HG03025 (cell line): ENCODE measurements around the gene GNG3.
"Not testable (repeated sequence)": the region's sequence is repeated elsewhere in the genome, so short reads cannot be mapped to it uniquely, and the experiment has no call there.

Experiments
- ATAC-seq: cut with Tn5 transposase; IDR thresholded peaks from one replicate; pipeline ENCODE4 v1.9.1; 2021; ENCODE audit warnings: mild to moderate bottlenecking, moderate library complexity; ENCODE audit not compliant: unreplicated experiment, low FRiP score

The GNG3 gene

GRCh38 chr11:62707277-62707861, at the start of gene GNG3, which contains the start of gene BSCL2:
TSS of gene GNG3 (plus strand) at chr11:62707676. CDS start at chr11:62708296, 620 bp downstream.
TSS of gene BSCL2 (minus strand) at chr11:62707424. CDS start at chr11:62707195, 229 bp downstream.
- ATAC-seq, result no peak

GRCh38 chr11:62664405-62665074, 42.9 kb upstream of the GNG3 start:
- peak; percentile 29 for ATAC-seq

GRCh38 chr11:62665075-62665598, 42.3 kb upstream of the GNG3 start, which contains the start of the genes C11orf98 and CSKMT:
TSS of gene C11orf98 (minus strand) at chr11:62665210. CDS start at chr11:62665169, 41 bp downstream.
TSS of gene CSKMT (plus strand) at chr11:62665312. CDS start at chr11:62665880, 568 bp downstream.
- peak; percentile 65 for ATAC-seq

GRCh38 chr11:62665599-62666258, 41.7 kb upstream of the GNG3 start:
- no peak for ATAC-seq

GRCh38 chr11:62666259-62666926, 41.1 kb upstream of the GNG3 start:
- ATAC-seq, result no peak

GRCh38 chr11:62667460-62667859, 40.0 kb upstream of the GNG3 start:
- ATAC-seq, result no peak

- no peak for ATAC-seq
Measured at GRCh38 chr11:62669420-62670161, 37.9 kb upstream of the GNG3 start.

- ATAC-seq, result peak; percentile 3
Measured at GRCh38 chr11:62671236-62671607, 36.3 kb upstream of the GNG3 start.

GRCh38 chr11:62671608-62672389, 35.7 kb upstream of the GNG3 start, which contains the start of the genes LBHD1 and UQCC3:
TSS of gene LBHD1 (minus strand) at chr11:62672267. CDS start at chr11:62670031, 2,236 bp downstream.
TSS of gene UQCC3 (plus strand) at chr11:62671673. CDS start at chr11:62671746, 73 bp downstream.
- peak; percentile 42 for ATAC-seq

GRCh38 chr11:62673196-62673525, 34.3 kb upstream of the GNG3 start:
- no peak for ATAC-seq

GRCh38 chr11:62675415-62675814, 32.1 kb upstream of the GNG3 start:
- not testable (repeated sequence) for ATAC-seq

GRCh38 chr11:62676698-62677097, 30.8 kb upstream of the GNG3 start:
- no peak for ATAC-seq

GRCh38 chr11:62677156-62677555, 30.3 kb upstream of the GNG3 start:
- ATAC-seq, result no peak

- ATAC-seq, result no peak
Measured at GRCh38 chr11:62677714-62678113, 29.8 kb upstream of the GNG3 start.

- no peak for ATAC-seq
Measured at GRCh38 chr11:62678433-62678769, 29.1 kb upstream of the GNG3 start.

- ATAC-seq, result no peak
Measured at GRCh38 chr11:62678770-62679696, 28.4 kb upstream of the GNG3 start, which contains the start of gene UBXN1. TSS of gene UBXN1 (minus strand) at chr11:62679073. CDS start at chr11:62678923, 150 bp downstream.

GRCh38 chr11:62680825-62681240, 26.6 kb upstream of the GNG3 start:
- ATAC-seq, result no peak

- ATAC-seq, result no peak
Measured at GRCh38 chr11:62682518-62682917, 25.0 kb upstream of the GNG3 start.
